ENCODE results near the gene FBXO21. TPM values are rescaled to one million over a fixed set of nuclear protein-coding genes. Genes with fewer than 3 reads are reported as not detected.

FBXO21 gene
- total and polyA plus RNA-seq, 8 donors: 9.0 to 42.4 (median 24.8) TPM

DNA sequence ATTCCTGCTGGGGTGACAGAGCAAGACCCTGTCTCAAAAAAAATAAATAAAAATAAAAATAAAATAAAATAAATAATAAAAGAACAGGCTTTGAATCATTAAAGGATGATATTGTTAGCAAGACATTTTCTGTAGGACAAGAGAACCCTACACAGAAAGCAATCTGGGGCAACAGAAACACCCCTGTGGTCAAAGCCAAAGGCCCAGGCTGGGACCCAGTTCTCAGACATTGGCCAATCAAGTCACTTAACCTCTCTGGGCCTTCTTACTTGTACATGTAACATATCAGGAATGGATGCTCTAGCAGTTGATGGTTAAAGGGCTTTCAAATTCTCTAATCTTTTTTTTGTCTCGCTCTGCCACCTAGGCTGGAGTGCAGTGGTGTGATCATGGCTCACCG lies 55.5 kb downstream of the FBXO21 start:
- H3K4me1 ChIP-seq: peaks cover 0 to 3% (median 0%) of the 10 kb centered on the region in 3 donors
- WGBS, 2 donors: 99 to 100% methylated on average over 2 of the region's 2 CpGs
- no peaks in the 10 kb centered on the region for H3K36me3 ChIP-seq
- no peaks in the 10 kb centered on the region for H3K27me3 ChIP-seq
- ATAC-seq (no peak), DNase-seq (no peak), FAIRE-seq (no peak)
- TF ChIP-seq, protein P1, sequence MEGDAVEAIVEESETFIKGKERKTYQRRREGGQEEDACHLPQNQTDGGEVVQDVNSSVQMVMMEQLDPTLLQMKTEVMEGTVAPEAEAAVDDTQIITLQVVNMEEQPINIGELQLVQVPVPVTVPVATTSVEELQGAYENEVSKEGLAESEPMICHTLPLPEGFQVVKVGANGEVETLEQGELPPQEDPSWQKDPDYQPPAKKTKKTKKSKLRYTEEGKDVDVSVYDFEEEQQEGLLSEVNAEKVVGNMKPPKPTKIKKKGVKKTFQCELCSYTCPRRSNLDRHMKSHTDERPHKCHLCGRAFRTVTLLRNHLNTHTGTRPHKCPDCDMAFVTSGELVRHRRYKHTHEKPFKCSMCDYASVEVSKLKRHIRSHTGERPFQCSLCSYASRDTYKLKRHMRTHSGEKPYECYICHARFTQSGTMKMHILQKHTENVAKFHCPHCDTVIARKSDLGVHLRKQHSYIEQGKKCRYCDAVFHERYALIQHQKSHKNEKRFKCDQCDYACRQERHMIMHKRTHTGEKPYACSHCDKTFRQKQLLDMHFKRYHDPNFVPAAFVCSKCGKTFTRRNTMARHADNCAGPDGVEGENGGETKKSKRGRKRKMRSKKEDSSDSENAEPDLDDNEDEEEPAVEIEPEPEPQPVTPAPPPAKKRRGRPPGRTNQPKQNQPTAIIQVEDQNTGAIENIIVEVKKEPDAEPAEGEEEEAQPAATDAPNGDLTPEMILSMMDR (IDR thresholded peaks at IDR 0.05): no peak
- no peak overlapping the region for H3K27ac ChIP-seq
- no peak overlapping the region for H3K4me3 ChIP-seq
- intact Hi-C loops (cut with DNase I): no loop called here
- no peaks in the 10 kb centered on the region for H3K9me3 ChIP-seq

DNA sequence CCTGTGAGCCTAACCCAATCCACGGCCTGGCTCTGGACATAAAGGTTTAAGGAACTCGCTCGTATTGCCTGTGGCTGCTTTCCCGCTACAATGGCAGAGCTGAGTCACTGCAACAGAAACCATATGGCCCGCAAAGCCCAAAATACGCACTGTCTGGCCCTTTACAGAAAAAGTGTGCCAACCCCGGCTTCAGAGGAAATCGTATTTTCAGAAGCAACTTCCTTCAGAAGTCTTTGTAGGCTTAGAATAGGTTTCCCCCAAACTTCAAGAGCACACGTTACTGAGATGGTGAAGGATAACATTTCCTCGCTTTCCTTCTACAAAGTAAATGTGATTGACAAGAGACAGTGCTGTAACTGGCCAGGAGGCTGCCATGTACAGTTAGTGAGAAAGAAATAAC lies 56.2 kb downstream of the FBXO21 start:
- ATAC-seq (no peak), DNase-seq (no peak), FAIRE-seq (no peak)
- Histone ChIP-seq H3K4me3 (no peak overlapping the region), H3K4me1 (peaks cover 0 to 3% (median 0%) of the 10 kb centered on the region in 3 donors), H3K27me3 (no peaks in the 10 kb centered on the region), H3K36me3 (no peaks in the 10 kb centered on the region), H3K27ac (no peak overlapping the region), H3K9me3 (no peaks in the 10 kb centered on the region)
- TF ChIP-seq, protein P1 (IDR thresholded peaks at IDR 0.05): no peak
- WGBS, 2 donors: 79 to 90% methylated on average over 10 of the region's 10 CpGs
- intact Hi-C loops (cut with DNase I): no loop called here

DNA sequence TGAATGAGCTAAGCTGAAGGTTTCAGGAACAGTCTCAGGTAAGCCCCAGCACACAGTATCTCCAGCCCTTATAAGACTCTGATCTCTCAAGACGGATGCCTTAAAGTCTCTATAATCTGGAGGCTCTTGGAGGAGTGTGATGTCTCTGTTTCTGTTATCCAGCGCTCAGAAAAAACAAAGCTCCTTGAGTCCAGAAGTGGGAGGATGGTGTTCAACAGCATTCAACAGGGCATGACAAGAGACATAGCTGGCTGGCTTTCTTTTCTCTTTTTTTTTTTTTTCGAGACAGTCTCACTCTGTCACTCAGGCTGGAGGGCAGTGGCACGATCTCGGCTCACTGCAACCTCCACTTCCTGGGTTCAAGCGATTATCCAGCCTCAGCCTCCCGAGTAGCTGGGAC lies 59.5 kb downstream of the FBXO21 start:
- ATAC-seq (peak in 3 of 4 donors; percentile 5 to 30 (median 8)), FAIRE-seq (no peak), DNase-seq (no peak)
- TF ChIP-seq, protein P1 (IDR thresholded peaks at IDR 0.05): no peak
- H3K27ac ChIP-seq: peak overlapping the region; percentile 24 to 74 (median 53)
- no peaks in the 10 kb centered on the region for H3K9me3 ChIP-seq
- intact Hi-C loops (cut with DNase I): no loop called here
- H3K4me1 ChIP-seq: peaks cover 0 to 3% (median 0%) of the 10 kb centered on the region in 3 donors
- no peaks in the 10 kb centered on the region for H3K36me3 ChIP-seq
- no peak overlapping the region for H3K4me3 ChIP-seq
- WGBS, 2 donors: 74 to 81% methylated on average over 7 of the region's 7 CpGs
- no peaks in the 10 kb centered on the region for H3K27me3 ChIP-seq

DNA sequence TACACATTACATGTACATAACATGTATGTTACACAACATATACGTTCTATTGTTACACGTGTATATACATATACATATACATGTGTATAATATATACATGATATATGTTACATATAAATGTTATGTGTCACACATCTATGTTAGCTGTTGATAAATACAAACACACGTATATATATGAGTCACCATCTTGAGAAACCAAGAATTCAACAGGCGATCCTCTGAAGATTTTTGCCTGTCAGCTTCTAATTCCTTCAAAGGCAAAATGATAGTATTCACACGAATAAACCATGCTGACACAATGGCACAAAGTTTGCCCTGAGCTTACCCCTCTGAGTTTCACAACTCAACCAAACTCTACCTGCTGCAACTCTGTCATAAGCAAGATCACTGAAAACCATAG lies 60.9 kb downstream of the FBXO21 start:
- no peak overlapping the region for H3K4me3 ChIP-seq
- TF ChIP-seq, protein P1 (IDR thresholded peaks at IDR 0.05): no peak
- no peak for ATAC-seq
- H3K27ac ChIP-seq: peak overlapping the region in 2 of 4 donors; percentile 72 to 74
- H3K36me3 ChIP-seq: no peaks in the 10 kb centered on the region
- WGBS, 2 donors: 79 to 86% methylated on average over 5 of the region's 5 CpGs
- H3K4me1 ChIP-seq: peaks cover 0 to 3% (median 0%) of the 10 kb centered on the region in 3 donors
- H3K27me3 ChIP-seq: no peaks in the 10 kb centered on the region
- intact Hi-C loops (cut with DNase I): no loop called here
- no peaks in the 10 kb centered on the region for H3K9me3 ChIP-seq
- no peak for FAIRE-seq
- no peak for DNase-seq

DNA sequence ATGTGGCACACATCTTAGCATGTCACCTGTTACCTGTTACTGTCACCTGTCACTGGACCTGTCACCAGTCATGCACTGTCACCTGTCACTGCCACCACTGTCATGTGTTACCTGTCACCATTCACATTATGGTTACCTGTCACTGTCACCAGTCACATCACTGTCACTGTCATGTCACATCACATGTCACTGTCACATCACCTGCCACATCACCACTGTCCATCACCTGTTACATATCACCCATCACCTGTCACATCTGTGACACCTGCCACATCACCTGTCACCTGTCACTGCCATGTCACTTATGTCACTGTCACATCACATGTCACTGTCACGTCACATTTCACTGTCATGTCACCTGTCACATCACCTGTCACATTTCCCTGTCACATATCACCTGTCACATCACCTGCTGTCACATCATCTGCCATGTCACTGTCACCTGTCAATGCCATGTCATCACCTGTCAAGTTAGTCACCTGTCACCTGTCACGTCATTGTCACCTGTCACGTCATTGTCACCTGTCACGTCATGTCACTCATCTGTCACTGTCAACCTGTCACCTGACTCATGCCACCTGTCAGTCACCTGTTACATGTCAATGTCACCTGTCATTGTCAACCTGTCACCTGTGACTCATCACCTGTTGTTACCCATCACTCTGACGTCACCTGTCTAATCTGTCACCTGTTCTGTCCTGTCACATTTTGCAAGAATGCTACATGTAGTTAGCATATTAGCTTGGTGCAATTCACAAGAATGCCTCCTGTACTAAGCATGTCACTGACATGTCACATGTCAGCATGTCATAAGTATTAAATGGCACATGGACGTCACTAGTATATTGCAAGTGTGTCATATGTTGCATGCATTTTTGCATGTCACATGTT lies 62.1 kb downstream of the FBXO21 start:
- WGBS, 2 donors: 81 to 90% methylated on average over 6 of the region's 6 CpGs
- H3K4me1 ChIP-seq: peaks cover 0 to 3% (median 0%) of the 10 kb centered on the region in 3 donors
- intact Hi-C loops (cut with DNase I): no loop called here
- ATAC-seq: no peak
- DNase-seq: no peak
- TF ChIP-seq, protein P1 (IDR thresholded peaks at IDR 0.05): no peak
- no peak overlapping the region for H3K27ac ChIP-seq
- FAIRE-seq: no peak
- H3K4me3 ChIP-seq: no peak overlapping the region
- H3K27me3 ChIP-seq: no peaks in the 10 kb centered on the region
- no peaks in the 10 kb centered on the region for H3K36me3 ChIP-seq
- no peaks in the 10 kb centered on the region for H3K9me3 ChIP-seq

All from pancreas (tissue), 10 donors.